Placental pericyte (primary cell): ENCODE data around the gene LILRA6. TPM values are rescaled to one million over a fixed set of nuclear protein-coding genes. Genes with fewer than 3 reads are reported as not detected.

Experiments used
- small RNA-seq: library from RNA; depleted of rRNA; stranded (forward); fragments of <200 nt; gene quantifications from one replicate; pipeline ENCODE3, GENCODE V24; 2012; ENCODE audit warnings: low replicate concordance
- total RNA-seq: library from RNA; depleted of rRNA; stranded (reverse); fragments of >200 nt; gene quantifications from 2 replicates; pipeline ENCODE4 v1.2.3, GENCODE V29; 2012

The LILRA6 gene
- total RNA-seq: not detected in 2 replicates

GRCh38 chr19:54242646-54243045 is at the start of gene LILRA6:
Gene LILRA6, minus strand, starts transcription at chr19:54242790.

DNA sequence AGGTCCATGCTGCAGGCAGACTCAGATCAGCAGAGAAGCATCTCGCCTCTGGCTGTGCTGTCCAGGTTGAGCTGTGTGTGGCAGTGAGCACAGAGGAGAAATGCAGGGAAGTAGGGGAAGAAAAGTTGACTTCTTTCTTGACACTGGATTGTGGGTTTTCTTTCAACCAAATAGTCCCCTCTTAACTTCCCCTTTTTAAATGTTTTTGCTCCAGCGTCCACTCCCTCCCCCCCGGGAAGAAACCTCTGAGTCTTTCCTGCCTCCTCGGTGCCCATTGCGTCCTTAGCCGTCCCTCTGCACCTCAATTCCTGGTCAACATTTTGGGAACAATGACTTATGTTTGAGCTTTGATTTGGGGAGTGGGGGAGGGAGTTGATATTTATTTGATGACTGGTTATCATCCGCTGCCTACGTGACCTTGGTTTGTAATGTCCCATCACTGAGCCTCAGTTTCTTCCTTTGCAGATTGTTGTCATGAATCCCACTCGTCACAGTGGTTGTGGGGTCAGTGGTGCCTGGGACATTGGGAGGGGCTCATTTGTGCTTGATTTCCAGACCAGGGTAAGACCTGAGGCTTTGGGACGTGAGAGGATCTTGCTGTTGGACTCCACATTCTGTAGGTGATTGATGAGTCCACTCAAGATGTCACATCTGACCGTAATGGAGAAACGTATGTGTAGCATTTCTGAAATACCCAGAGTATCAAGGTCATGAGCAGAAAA is 38.6 kb upstream of the LILRA6 start, which contains the start of gene LILRB2:
Gene LILRB2 (minus strand): TSS at position 104 of the 722 bp plus-strand sequence. CDS start 614 bp downstream, outside the sequence.

GRCh38 chr19:54257116-54257480 is 14.5 kb upstream of the LILRA6 start, which contains the start of gene LILRB5:
Gene LILRB5, minus strand, starts transcription at chr19:54257273. Its CDS starts 80 bp downstream, at chr19:54257193.

GRCh38 chr19:54222474-54223276 is 19.9 kb downstream of the LILRA6 start, which contains the start of gene LILRB3:
Gene LILRB3, minus strand, starts transcription at chr19:54223007. Its CDS starts 31 bp downstream, at chr19:54222976.

GRCh38 chr19:54191011-54191810 is 51.4 kb downstream of the LILRA6 start, which contains the start of gene TSEN34:
Gene TSEN34, plus strand, starts transcription at chr19:54191308. Its CDS starts 57 bp downstream, at chr19:54191365.

GRCh38 chr19:54189145-54189734 is 53.4 kb downstream of the LILRA6 start, which contains the start of gene MBOAT7:
Gene MBOAT7, minus strand, starts transcription at chr19:54189580. Its CDS starts 1,072 bp downstream, at chr19:54188508.

Small RNA genes within 50 kb of the gene (small RNA-seq; reads per million reads assigned to genes)
- gene MIR4752 (not detected), gene RNU6-1307P (not detected)

Other genes starting within 250 kb of the LILRA6 start
- gene VSTM1, start 178.9 kb downstream of the LILRA6 start, total RNA-seq: not detected in 2 replicates
- not detected in 2 replicates for gene TARM1, start 161.4 kb downstream of the LILRA6 start, total RNA-seq
- 0.86 and 2.8 TPM in 2 replicates for gene OSCAR, start 142.0 kb downstream of the LILRA6 start, total RNA-seq
- 7.0 and 12.9 TPM in 2 replicates for gene NDUFA3, start 139.9 kb downstream of the LILRA6 start, total RNA-seq
- 15.2 and 21.9 TPM in 2 replicates for gene TFPT, start 127.1 kb downstream of the LILRA6 start, total RNA-seq
- gene PRPF31, start 127.0 kb downstream of the LILRA6 start, total RNA-seq: 53.8 and 69.1 TPM in 2 replicates
- 11.9 and 28.7 TPM in 2 replicates for gene CNOT3, start 105.0 kb downstream of the LILRA6 start, total RNA-seq
- 3.3 and 8.1 TPM in 2 replicates for gene LENG1, start 83.1 kb downstream of the LILRA6 start, total RNA-seq
- not detected in 2 replicates for gene TMC4, start 69.6 kb downstream of the LILRA6 start, total RNA-seq
- 64.3 and 77.5 TPM in 2 replicates for gene MBOAT7, start 53.2 kb downstream of the LILRA6 start, total RNA-seq
- gene TSEN34, start 51.5 kb downstream of the LILRA6 start, total RNA-seq: 78.5 and 93.9 TPM in 2 replicates
- 1,175 and 2,475 TPM in 2 replicates for gene RPS9, start 41.9 kb downstream of the LILRA6 start, total RNA-seq
- gene LILRB3, start 19.8 kb downstream of the LILRA6 start, total RNA-seq: not detected in 2 replicates
- gene LILRB5, start 14.5 kb upstream of the LILRA6 start, total RNA-seq: not detected in 2 replicates
- not detected in 2 replicates for gene LILRB2, start 38.3 kb upstream of the LILRA6 start, total RNA-seq
- gene LILRA5, start 70.4 kb upstream of the LILRA6 start, total RNA-seq: not detected in 2 replicates
- not detected in 2 replicates for gene LILRA4, start 96.4 kb upstream of the LILRA6 start, total RNA-seq
- gene LAIR1, start 122.1 kb upstream of the LILRA6 start, total RNA-seq: not detected in 2 replicates
- gene TTYH1, start 172.7 kb upstream of the LILRA6 start, total RNA-seq: not detected in 2 replicates
- gene LENG8, start 206.4 kb upstream of the LILRA6 start, total RNA-seq: 56.7 and 85.0 TPM in 2 replicates
- gene LENG9, start 221.0 kb upstream of the LILRA6 start, total RNA-seq: 5.4 and 6.1 TPM in 2 replicates
- 8.5 and 9.4 TPM in 2 replicates for gene CDC42EP5, start 230.5 kb upstream of the LILRA6 start, total RNA-seq